ENCODE results near the gene ZDHHC12.
A peak's percentile ranks its signal among the peaks of the same experiment; 100 is the strongest.

Gene ZDHHC12

GRCh38 chr9:128723866-128724743, at the start of gene ZDHHC12:
TSS of gene ZDHHC12 (minus strand) at chr9:128724127. CDS start at chr9:128724093, 34 bp downstream.
- peak; percentile 100 for DNase-seq

GRCh38 chr9:128773049-128773448, 49.1 kb upstream of the ZDHHC12 start:
- no peak for DNase-seq

GRCh38 chr9:128771745-128772519, 48.0 kb upstream of the ZDHHC12 start, which contains the start of gene ZER1:
TSS of gene ZER1 (minus strand) at chr9:128771927. CDS start at chr9:128755565, 16,362 bp downstream.
- DNase-seq = peak; percentile 93

- DNase-seq = no peak
Observed at GRCh38 chr9:128771094-128771721, 47.3 kb upstream of the ZDHHC12 start.

GRCh38 chr9:128770286-128771030, 46.5 kb upstream of the ZDHHC12 start:
- DNase-seq = no peak

GRCh38 chr9:128768606-128769005, 44.7 kb upstream of the ZDHHC12 start:
- no peak for DNase-seq

GRCh38 chr9:128765499-128765898, 41.6 kb upstream of the ZDHHC12 start:
- no peak for DNase-seq

GRCh38 chr9:128764361-128764760, 40.4 kb upstream of the ZDHHC12 start:
- no peak for DNase-seq

- DNase-seq = no peak
Observed at GRCh38 chr9:128762671-128763449, 38.9 kb upstream of the ZDHHC12 start.

GRCh38 chr9:128757602-128758001, 33.7 kb upstream of the ZDHHC12 start:
- no peak for DNase-seq

- no peak for DNase-seq
Observed at GRCh38 chr9:128753627-128754026, 29.7 kb upstream of the ZDHHC12 start.

- DNase-seq = no peak
Observed at GRCh38 chr9:128750926-128751595, 27.1 kb upstream of the ZDHHC12 start.

- no peak for DNase-seq
Observed at GRCh38 chr9:128747241-128747640, 23.3 kb upstream of the ZDHHC12 start.

GRCh38 chr9:128743421-128743820, 19.5 kb upstream of the ZDHHC12 start:
- no peak for DNase-seq

GRCh38 chr9:128742401-128742800, 18.5 kb upstream of the ZDHHC12 start:
- DNase-seq = no peak

GRCh38 chr9:128735373-128735772, 11.4 kb upstream of the ZDHHC12 start:
- DNase-seq = peak; percentile 50

GRCh38 chr9:128733256-128733655, 9.3 kb upstream of the ZDHHC12 start:
- DNase-seq = peak; percentile 60

GRCh38 chr9:128732576-128732975, 8.6 kb upstream of the ZDHHC12 start:
- DNase-seq = no peak

- DNase-seq = no peak
Observed at GRCh38 chr9:128731691-128732090, 7.8 kb upstream of the ZDHHC12 start.

GRCh38 chr9:128731093-128731492, 7.2 kb upstream of the ZDHHC12 start:
- DNase-seq = no peak

Measured in NCI-H2171 treated with DMSO at 0.1 percent for 48 hours (cell line).